Activated CD4-positive, alpha-beta memory T cell treated with anti-CD3 and anti-CD28 coated beads, Interleukin-2, amount 10 ng/mL, durations not matched to agents 7 days and 5 days (primary cell): ENCODE measurements around the gene RSPH1. TPM values are rescaled to one million over a fixed set of nuclear protein-coding genes. Genes with fewer than 3 reads are reported as not detected.

Experiments used
- CTCF ChIA-PET: fragments of 350-600 bp; sonication (Branson Sonifier 250); formaldehyde crosslinking; loops from one replicate; lab custom pipeline; 2021; ENCODE audit warnings: antibody characterized with exemption, inconsistent platforms; lab: Charles Lee
- POLR2A ChIA-PET: fragments of 350-600 bp; sonication (Branson Sonifier 250); formaldehyde crosslinking; loops from one replicate; lab custom pipeline; 2021; ENCODE audit warnings: antibody characterized with exemption; lab: Charles Lee
- DNase-seq: peaks from one replicate; pipeline ENCODE4 v3.0.0-alpha.2; 2020
- H3K27ac Mint-ChIP-seq: one replicate; pipeline ENCODE4 v1.8.0; 2021; ENCODE audit warnings: mild to moderate bottlenecking, mixed read lengths
- H3K27me3 Mint-ChIP-seq: one replicate; pipeline ENCODE4 v1.8.0; 2021; ENCODE audit warnings: mixed read lengths
- H3K36me3 Mint-ChIP-seq: one replicate; pipeline ENCODE4 v1.8.0; 2021; ENCODE audit warnings: low read depth, mixed read lengths
- H3K4me1 Mint-ChIP-seq: one replicate; pipeline ENCODE4 v1.8.0; 2021; ENCODE audit warnings: mixed read lengths
- H3K4me3 Mint-ChIP-seq: one replicate; pipeline ENCODE4 v1.8.0; 2021; ENCODE audit warnings: mild to moderate bottlenecking, mixed read lengths
- H3K9me3 Mint-ChIP-seq: one replicate; pipeline ENCODE4 v1.8.0; 2021; ENCODE audit warnings: mixed read lengths
- total RNA-seq, 2 experiments: library from RNA; stranded (reverse); gene quantifications; one replicate each; pipeline ENCODE4 v1.2.3, GENCODE V29; 2021

The RSPH1 gene
- total RNA-seq, 2 experiments from 2014 or later, result not detected

DNA sequence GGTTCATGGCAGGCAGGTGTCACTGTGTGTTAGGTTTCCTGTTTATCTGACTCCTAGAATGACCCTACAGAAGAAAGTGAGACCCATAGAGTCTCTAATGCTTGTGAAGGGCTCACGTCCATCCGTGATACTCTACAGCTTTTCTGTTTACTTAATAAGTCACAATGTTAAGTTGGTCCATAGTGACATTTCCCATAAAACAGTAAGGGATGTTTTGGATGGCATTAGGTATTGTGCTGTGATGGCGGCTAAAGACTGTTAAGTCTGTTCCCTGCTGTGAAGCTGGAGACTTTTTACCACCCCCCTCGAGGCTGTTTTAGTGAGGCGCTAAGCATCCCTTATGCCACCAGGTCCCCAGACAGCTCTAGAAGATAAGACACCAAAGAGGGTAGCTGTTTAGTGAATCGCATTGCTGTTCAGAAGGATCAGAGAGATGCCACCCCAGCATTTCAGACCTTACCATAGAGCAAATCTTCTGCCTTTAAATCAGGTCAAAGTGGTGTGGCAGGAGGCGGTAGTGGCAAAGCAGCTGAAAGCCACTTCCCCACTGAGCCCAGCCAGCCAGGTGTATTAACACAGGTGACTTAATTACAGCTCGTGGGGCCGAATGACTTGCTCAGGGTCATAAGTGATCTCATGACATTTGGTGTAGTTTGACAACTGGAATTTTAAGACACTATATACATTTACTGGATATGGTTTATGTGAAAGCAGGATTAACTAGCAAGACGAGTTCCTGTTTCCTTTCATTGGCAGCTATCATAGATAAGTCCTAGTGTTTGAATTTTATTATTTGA is 42.7 kb upstream of the RSPH1 start:
- ChIA-PET CTCF (interaction anchor here (1.0 to 1.2 kb wide), 3 partner anchors 72 to 281 kb away, joined by 3 to 5 read pairs (median 3); no protein-coding TSS in a partner anchor), POLR2A (interaction anchor here (2.3 kb wide), 1 partner anchor 11 kb away, joined by 11 read pairs; no protein-coding TSS in a partner anchor)
- Mint-ChIP-seq H3K4me1 (no peaks in the 10 kb centered on the region), H3K4me3 (no peak overlapping the region), H3K27me3 (no peaks in the 10 kb centered on the region), H3K27ac (no peak overlapping the region), H3K36me3 (peaks cover 3% of the 10 kb centered on the region), H3K9me3 (no peaks in the 10 kb centered on the region)
- no peak for DNase-seq

DNA sequence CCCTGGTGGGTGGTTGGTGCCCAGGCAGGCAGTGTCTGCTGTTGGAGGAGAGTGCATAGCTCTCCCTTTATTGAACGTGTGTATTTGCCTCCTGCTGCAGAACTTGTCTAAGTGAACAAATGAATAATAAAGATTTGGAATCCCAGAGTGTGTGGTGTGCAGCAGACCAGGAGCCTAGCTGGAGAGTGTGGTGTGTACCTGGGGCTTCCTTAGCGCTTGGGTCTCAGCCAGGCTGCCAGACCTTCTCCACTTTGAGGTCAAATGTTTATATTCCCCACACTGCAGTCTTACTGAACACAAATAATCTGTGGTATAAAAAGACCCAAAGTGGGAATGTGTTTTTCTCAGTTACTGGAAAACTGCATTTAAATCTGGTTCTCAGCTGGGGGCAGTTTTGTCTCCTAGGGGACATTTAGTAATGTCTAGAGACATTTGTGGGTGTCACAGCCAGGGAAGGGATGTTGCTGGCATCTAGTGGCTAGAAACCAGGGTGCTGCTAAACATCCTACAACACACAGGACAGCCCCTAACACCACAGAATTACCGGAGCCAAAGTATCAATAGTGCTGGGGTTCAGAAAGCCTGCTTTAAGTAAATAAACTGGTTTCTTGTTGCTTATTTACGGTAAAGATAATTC is 41.2 kb upstream of the RSPH1 start:
- CTCF ChIA-PET, result interaction anchor here (1.3 to 3.1 kb wide), 2 partner anchors 9 to 87 kb away, joined by 4 to 11 read pairs; no protein-coding TSS in a partner anchor
- Mint-ChIP-seq H3K4me1 (no peaks in the 10 kb centered on the region), H3K27ac (no peak overlapping the region)

DNA sequence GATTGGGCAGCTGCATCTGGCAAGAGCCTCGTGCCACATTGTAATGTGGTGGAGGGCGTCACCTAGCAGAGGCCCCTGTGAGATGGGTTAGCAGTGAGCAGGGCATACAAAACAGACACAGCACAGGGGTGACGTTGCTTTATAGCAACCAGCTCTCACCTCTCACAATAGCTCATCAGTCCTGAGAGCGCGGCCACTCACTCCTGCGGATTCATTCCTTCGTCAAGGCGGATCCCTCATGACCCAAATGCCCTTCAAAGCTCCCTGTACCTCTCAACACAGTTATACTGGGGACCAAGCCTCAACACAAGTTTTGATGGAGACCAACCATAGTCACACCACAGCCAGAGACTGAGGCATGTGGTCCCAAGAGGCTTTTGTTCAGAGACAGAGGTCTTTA is 40.6 kb upstream of the RSPH1 start:
- DNase-seq, result no peak
- H3K4me3 Mint-ChIP-seq, result no peak overlapping the region
- POLR2A ChIA-PET, result interaction anchor here (1.1 to 1.3 kb wide), 2 partner anchors 9 to 10 kb away, joined by 3 to 4 read pairs; no protein-coding TSS in a partner anchor

More for the DNA sequence above, 41.2 kb upstream of the RSPH1 start:
- DNase-seq, result peak; percentile 32
- no peaks in the 10 kb centered on the region for H3K36me3 Mint-ChIP-seq
- H3K4me3 Mint-ChIP-seq, result no peak overlapping the region
- no peaks in the 10 kb centered on the region for H3K27me3 Mint-ChIP-seq
- POLR2A ChIA-PET, result interaction anchor here (1.3 kb wide), 1 partner anchor 11 kb away, joined by 3 read pairs; no protein-coding TSS in a partner anchor
- H3K9me3 Mint-ChIP-seq, result no peaks in the 10 kb centered on the region

DNA sequence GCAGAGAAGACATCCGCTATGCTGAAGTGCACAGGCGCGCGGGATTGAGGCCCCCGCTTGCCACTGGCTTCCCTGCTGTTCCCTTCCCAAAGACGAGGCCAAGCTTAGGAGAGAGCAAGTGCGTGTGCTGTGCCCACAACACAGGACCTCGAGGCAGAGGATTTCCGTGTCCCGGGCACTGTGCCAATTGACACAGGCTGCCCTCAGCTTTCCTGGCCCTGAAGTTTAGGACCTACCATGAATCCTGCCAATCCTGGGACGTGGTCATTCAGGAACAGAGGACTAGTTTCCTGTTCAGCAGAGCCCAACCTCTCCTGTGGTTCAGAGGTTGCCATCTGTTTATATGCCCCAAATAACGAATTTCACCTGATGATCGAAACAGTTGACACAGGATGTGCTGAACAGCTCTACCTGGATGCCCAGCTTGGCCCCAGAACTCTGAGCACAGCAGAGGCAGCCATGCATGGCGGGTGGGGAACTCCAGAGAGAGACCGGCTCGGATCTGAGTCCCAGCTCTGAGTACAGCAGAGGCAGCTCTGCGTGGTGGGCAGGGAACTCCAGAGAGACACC is 39.7 kb upstream of the RSPH1 start:
- H3K27ac Mint-ChIP-seq, result no peak overlapping the region
- ChIA-PET CTCF (interaction anchor here (1.2 to 3.1 kb wide), 4 partner anchors 8 to 297 kb away, joined by 3 to 11 read pairs (median 4); no protein-coding TSS in a partner anchor), POLR2A (interaction anchor here (1.1 to 1.3 kb wide), 2 partner anchors 9 kb away, joined by 3 to 4 read pairs; no protein-coding TSS in a partner anchor)
- H3K4me3 Mint-ChIP-seq, result no peak overlapping the region
- no peaks in the 10 kb centered on the region for H3K4me1 Mint-ChIP-seq
- DNase-seq, result no peak
- peaks cover 3% of the 10 kb centered on the region for H3K36me3 Mint-ChIP-seq
- no peaks in the 10 kb centered on the region for H3K27me3 Mint-ChIP-seq
- no peaks in the 10 kb centered on the region for H3K9me3 Mint-ChIP-seq

More for the DNA sequence above, 40.6 kb upstream of the RSPH1 start:
- Mint-ChIP-seq H3K27me3 (no peaks in the 10 kb centered on the region), H3K9me3 (no peaks in the 10 kb centered on the region), H3K27ac (no peak overlapping the region), H3K36me3 (no peaks in the 10 kb centered on the region), H3K4me1 (no peaks in the 10 kb centered on the region)
- CTCF ChIA-PET, result interaction anchor here (1.2 to 3.1 kb wide), 4 partner anchors 9 to 296 kb away, joined by 3 to 11 read pairs (median 4); no protein-coding TSS in a partner anchor

DNA sequence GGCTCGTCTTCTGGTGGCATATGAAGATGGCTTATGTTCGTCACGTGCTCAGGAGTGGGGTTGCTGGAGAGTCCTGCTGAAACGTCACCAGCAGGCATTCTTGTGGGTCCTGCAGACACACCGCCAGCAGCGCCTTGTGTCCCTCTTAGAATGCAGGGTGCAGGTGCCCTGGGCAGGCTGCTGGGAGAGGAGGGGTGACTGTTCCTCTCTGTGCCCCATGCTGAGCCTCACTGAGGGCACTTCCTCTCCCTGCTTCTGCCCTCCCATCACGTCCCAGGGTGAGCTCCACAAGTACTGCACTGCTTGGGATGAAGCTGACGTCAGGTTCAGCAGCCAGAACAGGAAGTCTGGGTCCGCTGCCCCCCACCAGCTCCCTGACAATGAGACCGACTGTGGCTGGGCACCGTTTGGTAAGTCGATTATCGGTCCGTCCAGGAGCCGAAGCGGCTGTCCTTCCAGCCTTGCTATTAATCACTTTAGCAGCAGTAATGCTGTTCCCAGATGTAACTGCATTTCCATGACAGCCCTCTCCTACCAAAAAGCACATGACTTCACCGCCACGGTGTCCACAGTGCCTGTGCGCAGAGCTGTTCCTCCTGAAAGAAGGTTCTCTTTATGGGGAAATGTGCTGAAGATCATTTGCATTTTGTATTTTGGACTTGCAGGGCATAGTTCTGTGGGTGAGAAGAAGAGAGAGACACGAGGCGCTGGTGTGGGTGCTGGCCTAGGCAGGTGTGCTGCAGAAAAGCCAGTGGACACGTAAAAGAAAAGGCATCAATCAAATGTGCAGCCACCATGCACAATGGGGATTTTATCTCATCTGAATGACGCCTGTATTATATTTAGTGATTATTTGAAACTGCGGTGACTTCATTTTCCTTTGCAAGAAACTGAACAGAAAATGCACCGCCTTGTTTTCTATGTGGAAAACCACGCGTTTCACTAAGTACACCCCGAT is 38.7 kb upstream of the RSPH1 start:
- no peaks in the 10 kb centered on the region for H3K9me3 Mint-ChIP-seq
- H3K4me3 Mint-ChIP-seq, result no peak overlapping the region
- peaks cover 6% of the 10 kb centered on the region for H3K4me1 Mint-ChIP-seq
- peaks cover 3% of the 10 kb centered on the region for H3K27me3 Mint-ChIP-seq
- H3K27ac Mint-ChIP-seq, result no peak overlapping the region
- DNase-seq, result no peak
- ChIA-PET CTCF (interaction anchor here (1.5 to 3.1 kb wide), 2 partner anchors 7 to 67 kb away, joined by 3 to 11 read pairs; no protein-coding TSS in a partner anchor), POLR2A (no interaction called here)
- H3K36me3 Mint-ChIP-seq, result peaks cover 6% of the 10 kb centered on the region

DNA sequence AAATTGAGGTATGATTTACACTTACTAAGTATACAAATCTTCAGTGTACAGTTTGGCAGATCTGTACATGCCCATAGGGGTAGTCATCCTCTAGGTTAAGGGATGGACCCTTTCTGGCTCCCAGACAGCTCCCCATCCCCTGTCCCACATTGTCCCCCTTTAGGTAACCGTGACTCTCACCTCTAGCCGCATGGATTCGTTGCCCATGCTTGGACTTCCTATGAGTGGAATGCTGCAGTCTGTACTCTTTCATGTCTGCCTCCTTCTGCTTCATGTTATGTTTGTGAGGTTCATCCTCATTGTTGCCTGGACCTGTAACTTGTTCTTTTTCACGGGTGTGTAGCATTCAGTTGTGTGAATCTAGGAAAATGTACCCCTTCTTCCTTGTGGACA is 37.9 kb upstream of the RSPH1 start:
- Mint-ChIP-seq H3K9me3 (no peaks in the 10 kb centered on the region), H3K36me3 (peaks cover 6% of the 10 kb centered on the region), H3K27ac (no peak overlapping the region), H3K4me1 (peaks cover 10% of the 10 kb centered on the region), H3K4me3 (no peak overlapping the region), H3K27me3 (peaks cover 3% of the 10 kb centered on the region)
- ChIA-PET CTCF (interaction anchor here (1.5 kb wide), 1 partner anchor 67 kb away, joined by 3 read pairs; no protein-coding TSS in a partner anchor), POLR2A (no interaction called here)
- DNase-seq, result no peak

DNA sequence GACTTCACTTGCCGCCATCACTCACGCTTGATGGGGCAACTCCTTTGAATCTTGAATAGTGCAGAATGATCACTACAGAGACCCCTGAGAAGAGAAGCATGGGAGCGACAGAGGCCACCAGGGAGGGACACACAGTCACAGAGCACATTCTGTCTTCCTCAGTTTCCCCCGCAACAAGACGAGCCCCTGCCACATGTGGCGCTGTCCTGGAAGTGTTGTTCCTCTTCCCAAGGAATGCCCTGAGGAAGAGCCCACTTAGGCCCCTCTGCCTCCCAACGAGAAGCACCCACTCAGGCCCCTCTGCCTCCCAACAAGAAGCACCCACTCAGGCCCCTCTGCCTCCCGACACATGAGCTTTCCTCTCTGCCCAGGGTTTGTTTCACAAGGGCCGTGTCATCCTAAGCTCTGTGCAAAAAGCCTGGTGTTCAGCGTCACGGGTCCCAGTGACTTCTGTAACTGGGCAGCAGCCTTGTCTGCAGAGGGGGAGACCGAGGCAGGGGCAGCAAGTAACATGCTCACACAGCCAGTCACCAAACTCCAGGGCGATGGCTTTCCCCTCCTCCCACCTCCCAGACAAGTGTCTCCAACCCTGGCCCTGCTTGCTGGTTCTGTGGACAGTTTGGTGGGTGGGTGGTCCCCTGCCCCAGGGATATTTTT is 37.4 kb upstream of the RSPH1 start:
- H3K4me3 Mint-ChIP-seq, result no peak overlapping the region
- no peak overlapping the region for H3K27ac Mint-ChIP-seq
- H3K9me3 Mint-ChIP-seq, result no peaks in the 10 kb centered on the region
- H3K27me3 Mint-ChIP-seq, result peaks cover 3% of the 10 kb centered on the region
- H3K4me1 Mint-ChIP-seq, result peaks cover 13% of the 10 kb centered on the region
- CTCF ChIA-PET, result interaction anchor here (1.1 kb wide), 1 partner anchor 83 kb away, joined by 3 read pairs; no protein-coding TSS in a partner anchor
- POLR2A ChIA-PET, result no interaction called here
- H3K36me3 Mint-ChIP-seq, result peaks cover 6% of the 10 kb centered on the region
- no peak for DNase-seq

DNA sequence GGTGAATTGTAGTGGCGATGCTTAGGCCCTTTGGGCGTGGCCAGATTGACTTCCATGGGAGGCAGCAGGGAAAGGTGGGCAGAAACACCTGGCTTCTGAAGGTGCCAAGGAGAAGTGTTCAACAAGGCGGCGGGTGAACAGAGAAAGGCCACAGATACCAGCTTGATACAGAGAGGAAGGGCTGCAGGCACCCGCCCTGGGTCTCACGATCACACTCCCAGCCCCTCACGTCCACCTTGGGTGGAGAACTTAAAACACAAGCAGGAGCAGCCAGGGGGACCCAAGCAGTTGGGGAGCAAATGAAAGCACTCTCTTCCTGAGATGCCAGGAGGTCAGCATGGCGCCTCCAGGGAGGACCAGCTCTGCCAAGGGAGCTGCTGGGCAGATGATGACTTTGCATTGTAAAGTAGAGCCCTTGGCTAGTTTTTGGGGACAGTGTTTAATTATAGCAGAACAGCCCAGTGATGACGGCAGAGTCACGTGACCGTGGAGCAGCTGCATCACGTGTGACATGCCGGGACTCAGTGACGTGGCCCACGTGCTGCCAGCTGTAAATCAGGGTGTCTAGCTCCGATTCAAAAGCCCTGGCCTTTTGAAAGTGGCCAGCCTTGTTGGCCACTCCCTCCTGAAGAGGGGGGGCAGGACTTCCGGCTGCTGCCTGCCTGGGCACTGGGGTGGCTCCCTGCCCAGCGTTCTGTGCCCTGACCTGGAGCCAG is 36.6 kb upstream of the RSPH1 start:
- Mint-ChIP-seq H3K9me3 (no peaks in the 10 kb centered on the region), H3K27ac (no peak overlapping the region), H3K27me3 (peaks cover 3% of the 10 kb centered on the region), H3K4me1 (peaks cover 21% of the 10 kb centered on the region), H3K4me3 (no peak overlapping the region), H3K36me3 (peaks cover 10% of the 10 kb centered on the region)
- ChIA-PET POLR2A (interaction anchor here (1.0 kb wide), 1 partner anchor 9 kb away, joined by 3 read pairs; no protein-coding TSS in a partner anchor), CTCF (interaction anchor here (1.1 kb wide), 1 partner anchor 82 kb away, joined by 3 read pairs; no protein-coding TSS in a partner anchor)
- DNase-seq, result no peak

DNA sequence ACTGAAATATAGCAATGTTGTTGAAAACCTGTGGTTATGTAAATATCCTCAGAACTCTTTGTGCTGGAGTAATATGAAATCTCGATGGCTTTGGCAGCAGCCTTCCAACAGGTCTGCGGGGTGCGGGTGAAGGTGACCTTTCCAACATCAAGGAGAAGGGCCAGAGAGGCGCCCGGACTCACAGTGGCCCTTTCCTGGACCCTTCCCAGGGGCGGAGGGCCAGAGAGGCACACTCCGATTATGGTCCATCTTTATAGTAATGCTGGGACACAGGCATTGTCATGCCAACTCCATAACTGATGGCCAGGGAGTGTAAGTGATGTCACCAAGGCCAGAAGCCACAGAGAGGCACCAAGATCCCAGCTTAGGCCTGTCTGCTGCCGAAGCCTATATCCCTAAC is 35.7 kb upstream of the RSPH1 start:
- ChIA-PET POLR2A (interaction anchor here (1.0 kb wide), 1 partner anchor 10 kb away, joined by 3 read pairs; no protein-coding TSS in a partner anchor), CTCF (no interaction called here)
- Mint-ChIP-seq H3K4me3 (no peak overlapping the region), H3K36me3 (peaks cover 14% of the 10 kb centered on the region), H3K4me1 (peaks cover 29% of the 10 kb centered on the region), H3K9me3 (no peaks in the 10 kb centered on the region), H3K27ac (no peak overlapping the region), H3K27me3 (peaks cover 5% of the 10 kb centered on the region)
- DNase-seq, result no peak

DNA sequence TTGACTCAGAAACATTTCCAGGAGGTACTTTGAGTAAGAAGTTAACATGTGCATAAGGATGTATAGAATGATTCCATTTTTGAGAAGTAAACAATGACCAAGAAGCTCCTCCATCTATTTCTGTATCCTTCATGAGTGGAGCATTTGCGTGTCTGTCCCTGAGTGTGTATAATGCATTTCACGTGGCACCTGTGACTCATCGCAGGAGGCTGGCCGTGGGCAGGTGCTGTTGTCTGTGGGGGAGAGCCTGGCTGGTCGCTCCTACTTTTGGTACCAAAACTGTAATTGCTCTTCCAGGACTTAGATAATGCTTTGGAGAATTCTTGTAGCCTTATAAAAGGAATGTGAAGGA is 34.1 kb upstream of the RSPH1 start:
- no peak for DNase-seq
- Mint-ChIP-seq H3K4me1 (peaks cover 36% of the 10 kb centered on the region), H3K27ac (no peak overlapping the region), H3K4me3 (no peak overlapping the region), H3K9me3 (no peaks in the 10 kb centered on the region), H3K36me3 (peaks cover 21% of the 10 kb centered on the region), H3K27me3 (peaks cover 6% of the 10 kb centered on the region)
- ChIA-PET CTCF (no interaction called here), POLR2A (no interaction called here)
